Measurements from ENCODE around the gene ATP5IF1. TPM values are rescaled to one million over a fixed set of nuclear protein-coding genes. Genes with fewer than 3 reads are reported as not detected.

ATP5IF1 gene
- total RNA-seq, 3 donors from 2014 or later (not counting 1 experiment from before 2014, with no cell fraction given) = 81.1 to 101 (median 91.1) TPM

DNA sequence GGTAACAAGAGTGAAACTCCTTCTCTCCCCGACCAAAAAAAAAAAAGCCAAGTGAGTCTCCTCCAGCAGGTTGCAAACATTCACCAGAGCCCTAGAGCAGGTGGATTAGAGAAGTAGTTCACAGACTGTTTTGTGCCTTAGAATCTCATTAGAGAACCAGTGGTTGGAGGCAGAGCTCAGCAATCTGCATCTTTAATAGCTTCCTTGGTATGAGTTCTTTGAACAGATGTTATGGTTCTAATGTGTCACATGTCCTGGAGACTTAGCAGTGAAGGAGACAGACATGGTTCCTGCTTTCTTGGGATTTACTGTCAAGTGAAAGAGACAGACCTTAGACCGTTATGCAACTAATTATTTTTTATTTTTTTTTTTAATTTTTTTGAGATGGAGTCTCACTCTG is 50.2 kb downstream of the ATP5IF1 start:
- WGBS (ENCODE audit: insufficient coverage) = 20% methylated on average over 1 of the region's 2 CpGs

More for the DNA sequence above, 50.2 kb downstream of the ATP5IF1 start:
- Mint-ChIP-seq H3K36me3 (peaks cover 3% of the 10 kb centered on the region), H3K27ac (no peak overlapping the region), H3K4me1 (peaks cover 8 to 9% of the 10 kb centered on the region in 2 donors), H3K27me3 (ENCODE audit: low read depth in 2 of 2) (no peaks in the 10 kb centered on the region), H3K9me3 (no peaks in the 10 kb centered on the region), H3K4me3 (no peak overlapping the region)
- TF ChIP-seq, protein P1, sequence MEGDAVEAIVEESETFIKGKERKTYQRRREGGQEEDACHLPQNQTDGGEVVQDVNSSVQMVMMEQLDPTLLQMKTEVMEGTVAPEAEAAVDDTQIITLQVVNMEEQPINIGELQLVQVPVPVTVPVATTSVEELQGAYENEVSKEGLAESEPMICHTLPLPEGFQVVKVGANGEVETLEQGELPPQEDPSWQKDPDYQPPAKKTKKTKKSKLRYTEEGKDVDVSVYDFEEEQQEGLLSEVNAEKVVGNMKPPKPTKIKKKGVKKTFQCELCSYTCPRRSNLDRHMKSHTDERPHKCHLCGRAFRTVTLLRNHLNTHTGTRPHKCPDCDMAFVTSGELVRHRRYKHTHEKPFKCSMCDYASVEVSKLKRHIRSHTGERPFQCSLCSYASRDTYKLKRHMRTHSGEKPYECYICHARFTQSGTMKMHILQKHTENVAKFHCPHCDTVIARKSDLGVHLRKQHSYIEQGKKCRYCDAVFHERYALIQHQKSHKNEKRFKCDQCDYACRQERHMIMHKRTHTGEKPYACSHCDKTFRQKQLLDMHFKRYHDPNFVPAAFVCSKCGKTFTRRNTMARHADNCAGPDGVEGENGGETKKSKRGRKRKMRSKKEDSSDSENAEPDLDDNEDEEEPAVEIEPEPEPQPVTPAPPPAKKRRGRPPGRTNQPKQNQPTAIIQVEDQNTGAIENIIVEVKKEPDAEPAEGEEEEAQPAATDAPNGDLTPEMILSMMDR (IDR thresholded peaks at IDR 0.05) = no peak
- peaks cover 5% of the 10 kb centered on the region for H3K36me3 ChIP-seq (ENCODE audit: control insufficient read depth, insufficient read depth, low read length)
- H3K27me3 ChIP-seq (ENCODE audit: control insufficient read depth, insufficient read depth, low read length) = no peaks in the 10 kb centered on the region
- H3K4me3 ChIP-seq (ENCODE audit: low read length) = no peak overlapping the region
- ATAC-seq (no peak), DNase-seq (no peak)
- intact Hi-C loops (cut with micrococcal nuclease) = no loop called here
- no peaks in the 10 kb centered on the region for H3K9me3 ChIP-seq (ENCODE audit: control insufficient read depth, insufficient read depth, low read length)
- H3K4me1 ChIP-seq (ENCODE audit: control insufficient read depth, insufficient read depth, low read length) = peaks cover 9% of the 10 kb centered on the region
- no peak overlapping the region for H3K27ac ChIP-seq (ENCODE audit: low read length)

Other genes starting within 250 kb of the ATP5IF1 start
- 10 to 100 TPM; 17.7 to 25.2 (median 19.1) TPM for gene EYA3, start 147.5 kb upstream of the ATP5IF1 start, total RNA-seq
- gene PTAFR, start 59.4 kb upstream of the ATP5IF1 start, total RNA-seq = 1 to 10 TPM; 1.2 to 6.4 (median 1.5) TPM
- gene DNAJC8, start 3.1 kb upstream of the ATP5IF1 start, total RNA-seq = 10 to 100 TPM; 85.3 to 85.9 (median 85.4) TPM
- gene SESN2, start 23.4 kb downstream of the ATP5IF1 start, total RNA-seq = 10 to 100 TPM; 21.0 to 30.3 (median 27.1) TPM
- gene MED18, start 92.9 kb downstream of the ATP5IF1 start, total RNA-seq = 10 to 100 TPM in 1 of 3 donors, 1 to 10 TPM in 2; 6.6 to 10.2 (median 8.9) TPM
- 10 to 100 TPM; 35.2 to 50.9 (median 44.2) TPM for gene PHACTR4, start 133.6 kb downstream of the ATP5IF1 start, total RNA-seq